Nucleus accumbens (tissue), 56 donors: ENCODE data around the gene EEF2.
A peak's percentile ranks its signal among the peaks of the same experiment; 100 is the strongest.
"Not testable (repeated sequence)": the region's sequence is repeated elsewhere in the genome, so short reads cannot be mapped to it uniquely, and the experiment has no call there.

Experiments used
- DNase-seq, 56 donors: peaks; one replicate each; lab custom pipeline; 2025; lab: John Stamatoyannopoulos, UW

The EEF2 gene

DNA sequence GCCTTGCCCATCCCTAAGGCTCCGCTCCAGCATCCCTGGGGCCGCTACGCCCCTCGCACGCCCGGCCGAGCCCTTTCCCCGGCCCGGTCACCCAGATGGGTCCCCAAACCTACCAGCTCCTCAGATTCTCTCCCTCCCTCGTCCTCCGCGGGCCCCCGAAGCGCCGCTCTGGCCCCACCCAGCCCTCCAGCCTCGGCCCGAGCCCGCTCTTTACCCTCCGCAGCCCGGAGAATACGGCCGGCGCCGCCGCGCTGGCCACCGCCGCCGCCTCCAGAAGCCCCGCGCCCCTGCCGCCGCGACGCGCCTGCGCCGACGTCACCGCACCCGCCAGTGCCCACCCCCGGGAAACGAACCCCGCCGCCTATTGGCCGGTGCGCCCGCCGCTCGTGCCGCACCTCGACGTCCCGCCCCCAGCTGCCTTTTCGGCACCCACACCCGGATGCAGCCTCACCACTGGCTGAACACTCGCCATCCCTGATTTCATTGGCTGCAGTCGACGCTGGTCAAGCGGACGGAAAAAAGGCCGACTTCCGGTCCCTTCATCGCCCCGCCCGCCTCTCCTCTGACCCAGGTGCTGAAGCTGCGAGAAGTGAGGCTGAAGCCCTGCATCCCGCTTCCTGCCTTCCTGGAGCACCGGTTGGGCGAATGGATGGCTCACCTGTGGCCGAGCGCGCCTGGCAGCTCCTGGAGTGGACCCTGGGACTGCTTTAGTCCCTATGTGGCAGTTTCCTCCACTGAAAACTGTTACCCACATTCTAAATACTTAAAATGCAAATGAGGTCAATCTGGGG, 14.3 kb downstream of the EEF2 start, which contains the start of gene DAPK3:
Gene DAPK3, minus strand, starts transcription at position 292 of the 791 bp plus-strand sequence. CDS start 1,364 bp downstream, outside the sequence.
- DNase-seq: peak; percentile 81 to 99 (median 96)

- DNase-seq: no peak
Measured at GRCh38 chr19:3970313-3970807, 14.9 kb downstream of the EEF2 start.

DNA sequence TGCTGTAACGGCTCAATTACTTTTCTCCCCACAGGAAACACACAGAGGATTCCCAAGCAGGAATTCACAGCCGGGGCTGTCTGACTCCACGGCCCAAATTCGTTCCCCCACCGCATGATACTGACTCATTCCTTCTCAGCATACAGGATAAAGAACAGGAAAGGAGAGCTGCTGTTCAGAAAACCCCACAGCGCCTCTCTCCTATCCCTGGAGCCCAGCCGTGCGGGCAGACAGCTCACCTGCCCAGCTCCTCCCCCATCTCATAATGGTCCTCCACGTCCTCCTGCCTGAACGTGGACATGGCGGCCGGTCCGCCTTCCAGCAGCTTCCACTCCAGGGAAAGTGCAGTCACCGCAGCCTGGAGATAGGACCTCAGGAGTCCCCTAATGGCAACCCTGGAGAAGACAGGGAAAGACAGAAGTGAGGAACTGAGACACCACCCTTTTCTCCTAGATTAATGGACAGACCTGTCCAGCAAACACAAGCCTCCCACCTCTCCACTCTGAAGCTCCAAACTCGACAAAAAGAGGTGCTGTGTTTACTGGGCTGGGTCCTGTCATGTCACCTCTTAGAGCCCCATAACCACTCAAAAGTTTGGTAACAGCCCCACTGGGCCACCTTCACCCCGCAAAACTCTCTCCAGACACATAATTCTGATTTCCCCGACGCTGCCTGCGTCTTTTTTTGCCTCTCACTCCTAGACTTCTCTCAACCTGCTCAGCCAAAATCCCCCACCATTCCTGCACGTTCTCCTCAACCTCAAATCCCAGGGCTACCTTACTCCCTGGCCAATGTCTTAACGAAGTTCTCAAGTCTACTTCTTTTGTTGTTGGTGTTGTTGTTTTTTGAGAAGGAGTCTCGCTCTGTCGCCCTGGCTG, 15.6 kb downstream of the EEF2 start:
- peak in 1 of 56 donors; percentile 14 for DNase-seq

DNA sequence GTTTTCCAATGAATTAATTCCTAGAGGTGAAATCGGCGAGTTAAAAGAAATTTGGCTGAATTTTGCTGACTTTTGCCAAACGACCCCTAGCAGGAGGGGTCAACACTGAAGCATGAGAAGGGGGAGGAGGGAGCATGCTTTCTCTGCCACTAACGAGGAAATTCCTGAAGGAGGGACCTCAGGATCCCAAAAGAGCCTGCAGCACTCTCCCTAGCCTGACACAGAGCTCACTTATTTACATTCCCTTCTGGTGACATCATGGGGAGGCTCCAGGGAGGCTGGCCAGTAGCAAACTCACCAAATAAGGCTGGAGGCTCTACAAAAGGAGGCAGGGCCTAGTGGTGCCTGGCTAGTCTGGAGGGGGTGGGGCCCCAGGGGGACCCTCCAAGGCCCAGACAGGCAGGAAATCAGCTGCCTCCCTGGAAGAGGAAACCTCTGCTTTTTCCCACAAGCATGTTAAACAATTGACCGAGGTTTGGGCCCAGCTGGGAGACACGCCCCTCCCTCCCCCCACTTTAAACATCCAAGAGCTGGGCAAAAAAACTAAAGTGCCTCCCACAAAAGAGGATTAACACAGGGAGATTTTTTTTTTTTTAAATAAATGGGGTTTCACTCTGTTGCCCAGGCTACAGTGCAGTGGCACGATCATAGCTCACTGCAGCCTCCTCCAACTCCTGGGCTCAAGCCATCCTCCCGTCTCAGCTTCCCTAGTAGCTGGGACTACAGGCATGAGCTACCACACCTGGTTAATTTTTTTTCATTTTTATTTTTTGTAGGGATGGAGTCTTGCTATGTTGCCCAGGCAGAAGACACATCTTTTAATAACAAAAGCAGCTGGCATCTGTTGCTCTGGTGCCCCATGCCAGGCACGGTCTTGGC, 16.5 kb downstream of the EEF2 start:
- DNase-seq: peak in 5 of 56 donors; percentile 6 to 45 (median 17)

GRCh38 chr19:3967983-3968382, 17.3 kb downstream of the EEF2 start:
- not testable (repeated sequence) for DNase-seq

GRCh38 chr19:3966051-3967017, 18.9 kb downstream of the EEF2 start:
- DNase-seq: no peak

DNA sequence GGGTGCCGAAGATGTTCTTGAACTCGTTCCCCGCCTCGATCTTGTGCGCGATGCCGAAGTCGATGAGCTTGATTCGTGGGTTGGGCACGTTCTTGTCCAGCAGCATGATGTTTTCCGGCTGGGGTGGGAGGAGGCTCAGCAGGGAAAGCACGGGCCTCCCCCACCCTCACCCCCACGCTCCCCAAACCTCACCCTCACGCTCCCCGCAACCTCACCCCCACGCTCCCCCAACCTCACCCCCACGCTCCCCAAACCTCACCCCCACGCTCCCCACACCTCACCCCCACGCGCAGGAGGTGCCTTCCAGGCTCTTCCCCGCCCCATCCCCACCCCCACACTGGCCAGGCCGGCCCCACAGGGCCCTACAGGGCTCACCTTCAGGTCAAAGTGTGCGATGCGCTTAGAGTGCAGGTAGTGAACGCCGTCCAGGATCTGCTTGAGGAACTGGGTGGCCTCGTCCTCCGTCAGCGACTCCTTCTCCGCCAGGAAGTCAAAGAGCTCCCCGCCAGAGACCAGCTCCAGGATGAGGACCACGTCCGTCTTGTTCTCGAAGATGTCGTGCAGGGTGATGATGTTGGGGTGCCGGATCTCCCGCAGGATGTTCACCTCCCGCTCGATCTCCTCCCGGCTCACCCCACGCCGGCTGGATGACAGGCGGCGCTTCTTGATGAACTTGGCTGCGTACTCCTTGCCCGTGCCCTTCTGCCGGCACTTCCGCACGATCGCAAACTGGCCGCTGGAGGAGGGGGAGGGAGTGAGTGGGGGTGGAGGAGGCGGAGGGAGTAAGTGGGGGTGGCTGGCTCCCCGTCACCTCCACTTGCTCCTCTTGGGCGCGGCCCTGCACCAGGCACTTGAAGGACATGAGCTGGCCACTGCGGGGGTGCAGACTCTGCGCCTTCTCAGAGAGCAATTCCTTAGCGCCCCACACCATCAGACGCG, 20.7 kb downstream of the EEF2 start:
- DNase-seq: no peak

- DNase-seq: no peak
Measured at GRCh38 chr19:3963458-3964255, 21.6 kb downstream of the EEF2 start.

DNA sequence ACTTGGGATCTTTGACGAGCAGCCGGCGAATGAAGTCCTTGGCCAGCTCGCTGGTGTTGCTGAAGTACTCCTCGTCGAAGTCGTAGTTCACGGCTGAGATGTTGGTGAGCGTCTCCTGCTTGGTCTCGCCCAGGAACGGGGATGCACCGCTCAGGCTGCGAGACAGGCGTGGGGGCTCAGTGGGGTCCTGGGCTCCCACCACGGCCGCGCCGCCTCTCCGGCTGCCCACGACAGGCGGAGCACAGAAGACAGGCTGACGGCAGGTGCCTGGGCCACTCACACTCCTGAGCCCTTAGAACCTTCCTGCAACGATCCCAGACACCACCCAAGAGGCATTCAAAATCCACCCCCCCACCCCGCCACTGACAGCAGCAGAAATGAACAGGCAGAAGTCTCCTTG, 24.3 kb downstream of the EEF2 start:
- peak in 1 of 56 donors; percentile 12 for DNase-seq

- no peak for DNase-seq
Measured at GRCh38 chr19:3959766-3960131, 25.5 kb downstream of the EEF2 start.

DNA sequence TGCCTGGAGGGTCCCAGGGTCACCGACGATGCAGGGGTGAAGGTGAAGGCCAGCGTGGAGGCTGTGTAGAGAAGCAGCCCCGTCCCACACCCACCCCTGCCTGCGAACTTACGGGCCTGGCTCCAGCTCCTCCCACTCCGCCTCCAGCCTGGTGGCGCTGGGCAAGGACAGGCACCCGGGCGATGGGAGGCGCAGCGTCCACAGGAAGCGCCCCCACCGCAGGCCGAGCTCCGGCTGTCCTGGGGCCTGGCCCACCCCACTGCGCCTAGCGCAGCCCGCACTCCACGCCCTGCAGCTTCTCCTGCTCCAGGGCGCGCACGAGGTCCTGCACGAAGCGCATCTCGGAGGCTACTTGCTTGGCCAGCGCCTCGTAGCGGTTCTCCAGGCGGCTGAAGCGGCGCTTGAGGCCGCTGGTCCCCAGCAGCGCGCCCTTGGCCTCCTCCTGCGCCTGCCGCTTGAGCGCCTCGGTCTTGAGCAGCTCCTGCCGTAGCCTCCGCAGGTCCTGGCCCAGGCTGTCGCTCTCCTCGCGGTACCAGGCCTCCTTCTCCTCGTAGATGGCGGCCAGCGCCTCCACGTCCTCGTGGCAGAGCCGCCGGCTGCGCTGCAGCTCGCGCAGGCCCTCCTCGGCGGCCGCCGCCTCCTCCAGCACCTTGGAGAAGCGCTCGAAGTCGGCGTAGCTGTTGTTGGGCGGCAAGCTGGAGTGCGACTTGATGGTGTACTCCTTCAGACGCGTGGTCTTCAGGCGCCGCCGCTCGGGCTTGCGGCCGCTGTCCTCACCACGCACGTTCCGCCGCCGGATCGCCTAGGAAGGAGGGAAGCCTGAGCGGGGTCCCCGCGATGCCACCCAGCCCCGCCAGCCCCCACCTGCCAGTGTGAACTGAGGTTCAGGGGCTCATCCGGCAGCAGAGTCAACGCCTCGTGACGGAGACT, 26.2 kb downstream of the EEF2 start:
- no peak for DNase-seq

- DNase-seq: no peak
Measured at GRCh38 chr19:3955688-3956087, 29.6 kb downstream of the EEF2 start.

DNA sequence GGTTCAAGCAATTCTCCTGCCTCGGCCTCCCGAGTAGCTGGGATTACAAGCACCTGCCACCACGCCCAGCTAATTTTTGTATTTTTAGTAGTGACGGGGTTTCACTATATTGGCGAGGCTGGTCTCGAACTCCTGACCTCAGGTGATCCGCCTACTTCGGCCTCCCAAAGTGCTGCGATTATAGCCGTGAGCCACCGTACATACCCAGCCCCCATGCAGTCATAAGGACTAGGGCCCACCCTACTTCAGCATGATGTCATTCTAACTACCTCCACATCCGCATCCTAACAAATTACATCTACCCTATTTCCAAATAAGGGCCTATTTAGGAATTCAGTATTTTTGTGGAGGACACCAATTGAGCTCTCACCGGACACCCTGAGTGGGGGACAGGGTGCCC, 30.0 kb downstream of the EEF2 start:
- DNase-seq: not testable (repeated sequence)

DNA sequence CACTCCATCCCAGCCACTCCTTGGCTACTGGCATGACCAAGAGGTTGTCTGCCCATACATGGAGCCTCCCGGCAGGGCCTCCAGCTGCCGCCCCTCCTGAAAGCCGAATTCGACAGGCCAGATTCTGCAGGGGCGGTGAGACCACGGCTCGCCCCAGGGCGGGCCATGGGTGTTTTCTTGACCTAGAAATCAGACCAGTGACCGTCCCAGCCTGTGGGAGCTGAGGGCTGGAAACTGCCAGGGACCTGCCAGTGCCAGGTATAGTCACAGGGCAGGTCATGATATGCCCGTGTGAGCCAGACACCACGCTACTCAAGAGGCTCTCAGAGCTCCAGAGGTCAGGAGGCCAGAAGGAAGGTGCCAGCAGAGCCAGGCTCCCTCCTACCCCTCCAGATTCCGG, 31.2 kb downstream of the EEF2 start:
- DNase-seq: no peak

DNA sequence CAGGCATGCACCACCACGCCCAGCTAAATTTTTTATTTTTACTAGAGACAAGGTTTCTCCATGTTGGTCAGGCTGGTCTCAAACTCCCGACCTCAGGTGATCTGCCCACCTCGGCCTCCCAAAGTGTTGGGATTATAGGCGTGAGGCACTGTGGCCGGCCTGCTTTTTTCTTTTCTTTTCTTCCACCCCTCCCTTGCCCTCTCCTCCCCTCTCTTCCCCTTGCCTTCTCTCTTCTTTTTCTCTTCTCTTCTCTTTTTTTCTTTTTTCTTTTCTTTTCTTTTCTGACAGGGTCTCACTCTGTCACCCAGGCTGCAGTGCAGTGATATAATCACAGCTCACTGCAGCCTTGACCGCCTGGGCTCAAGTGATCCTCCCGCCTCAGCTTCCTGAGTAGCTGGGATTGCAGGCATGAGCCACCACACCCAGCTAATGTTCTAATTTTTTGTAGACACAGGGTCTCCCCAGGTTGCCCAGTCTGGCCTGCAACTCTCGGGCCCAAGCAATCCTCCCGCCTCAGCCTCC, 32.4 kb downstream of the EEF2 start:
- not testable (repeated sequence) for DNase-seq
